K562 (cell line): ENCODE measurements around the gene KLHL22. TPM values are rescaled to one million over a fixed set of nuclear protein-coding genes. Genes with fewer than 3 reads are reported as not detected.

Experiments used
- CC2D1A ChIP-seq: fragments of 450-650 bp; IDR thresholded peaks from 2 replicates; pipeline ENCODE4 v1.6.1; 2017; ENCODE audit warnings: mild to moderate bottlenecking
- CEBPB ChIP-seq: fragments of 450-650 bp; IDR thresholded peaks from 2 replicates; pipeline ENCODE4 v1.6.1; 2016; ENCODE audit warnings: missing genetic modification characterization, missing compliant biosample characterization
- CREB3L1 ChIP-seq: fragments of 450-650 bp; IDR thresholded peaks from 2 replicates; pipeline ENCODE4 v1.6.1; 2014; ENCODE audit warnings: low read depth, mild to moderate bottlenecking, moderate library complexity, borderline replicate concordance
- HNRNPUL1 ChIP-seq: fragments of 200-400 bp; formaldehyde crosslinking; IDR thresholded peaks from 2 replicates; pipeline ENCODE4 v1.6.1; 2017; ENCODE audit warnings: low read length
- HOMEZ ChIP-seq: fragments of 250-450 bp; sonication (Bioruptor Pico); IDR thresholded peaks from 2 replicates; pipeline ENCODE4 v1.4.0; 2020; ENCODE audit warnings: mild to moderate bottlenecking, moderate library complexity
- IFI16 ChIP-seq: fragments of 250-450 bp; sonication (Bioruptor Pico); IDR thresholded peaks from 2 replicates; pipeline ENCODE4 v2.1.2; 2022; ENCODE audit warnings: mild to moderate bottlenecking, inconsistent platforms
- KLF1 ChIP-seq: fragments of 450-650 bp; IDR thresholded peaks from 2 replicates; pipeline ENCODE4 v1.6.1; 2016; ENCODE audit warnings: missing genetic modification characterization, missing compliant biosample characterization
- L3MBTL2 ChIP-seq: fragments of 450-650 bp; IDR thresholded peaks from 2 replicates; pipeline ENCODE4 v1.6.1; 2016; ENCODE audit warnings: mild to moderate bottlenecking, moderate library complexity
- MAZ ChIP-seq, 2 experiments: fragments of 450-650 bp in 1 of 2; sonication (generic) in 1 of 2; formaldehyde crosslinking; IDR thresholded peaks in 1 of 2; conservative IDR thresholded peaks in 1 of 2; 2 replicates each; pipeline versions ENCODE4 v1.4.0 to v1.5.0; 2020; ENCODE audit warnings: mild to moderate bottlenecking in 1 of 2, missing genetic modification reagents in 1 of 2
- MEF2A ChIP-seq: IDR thresholded peaks from 2 replicates; pipeline ENCODE4 v1.6.1; 2011; ENCODE audit warnings: low read depth, mild to moderate bottlenecking, low read length, moderate library complexity; ENCODE audit not compliant: control insufficient read depth
- NCOR1 ChIP-seq: fragments of 450-650 bp; IDR thresholded peaks from 2 replicates; pipeline ENCODE4 v1.6.1; 2016; ENCODE audit warnings: mild to moderate bottlenecking, moderate library complexity
- NR3C1 ChIP-seq: sonication (generic); formaldehyde crosslinking; IDR thresholded peaks from 2 replicates; pipeline ENCODE4 v1.8.1; 2022; ENCODE audit warnings: missing genetic modification reagents
- PPARD ChIP-seq: fragments of 250-450 bp; sonication (Bioruptor Pico); IDR thresholded peaks from 2 replicates; pipeline ENCODE4 v1.8.0; 2022; ENCODE audit warnings: inconsistent platforms, mild to moderate bottlenecking, moderate library complexity
- SMARCC2 ChIP-seq: fragments of 450-650 bp; IDR thresholded peaks from 2 replicates; pipeline ENCODE4 v1.6.1; 2017; ENCODE audit warnings: antibody characterized with exemption, moderate library complexity, mild to moderate bottlenecking, low read depth
- SPI1 ChIP-seq: IDR thresholded peaks from 2 replicates; pipeline ENCODE4 v1.6.1; 2011; ENCODE audit warnings: low read depth, low read length, control low read depth, borderline replicate concordance
- TEAD2 ChIP-seq: fragments of 450-650 bp; IDR thresholded peaks from 2 replicates; pipeline ENCODE4 v1.6.1; 2016; ENCODE audit warnings: missing genetic modification characterization, control low read depth, missing compliant biosample characterization
- TOE1 ChIP-seq, 2 experiments: fragments of 450-650 bp in 1 of 2; sonication (generic) in 1 of 2; formaldehyde crosslinking in 1 of 2; IDR thresholded peaks; 2 replicates each; pipeline versions ENCODE4 v1.7.1 to v1.8.0; 2016 to 2022; ENCODE audit warnings: borderline replicate concordance in 2 of 2, mild to moderate bottlenecking in 2 of 2, antibody characterized with exemption in 1 of 2, inconsistent platforms in 1 of 2, low read depth in 1 of 2, missing genetic modification reagents in 1 of 2, moderate library complexity in 1 of 2
- TRIM24 ChIP-seq, 2 experiments: fragments of 450-650 bp; IDR thresholded peaks; 2 replicates each; pipeline ENCODE4 v1.6.1; 2016
- TRIM28 ChIP-seq: fragments of 450-650 bp; IDR thresholded peaks from 2 replicates; pipeline ENCODE4 v1.6.1; 2017
- YBX1 ChIP-seq: fragments of 450-650 bp; IDR thresholded peaks from 2 replicates; pipeline ENCODE4 v1.7.1; 2016; ENCODE audit warnings: mild to moderate bottlenecking
- ZNF143 ChIP-seq: sonication (generic); formaldehyde crosslinking; IDR thresholded peaks from 2 replicates; pipeline ENCODE4 v1.9.0; 2022; ENCODE audit warnings: mild to moderate bottlenecking, missing genetic modification reagents
- ZNF197 ChIP-seq: fragments of 200-800 bp; sonication (Bioruptor generic); IDR thresholded peaks from 2 replicates; pipeline ENCODE4 v1.6.1; 2016; ENCODE audit warnings: low read depth, missing genetic modification characterization, missing compliant biosample characterization
- ZNF445 ChIP-seq: fragments of 250-450 bp; sonication (Bioruptor Pico); IDR thresholded peaks from 2 replicates; pipeline ENCODE4 v1.4.0; 2020; ENCODE audit warnings: low read depth, mild to moderate bottlenecking, moderate library complexity
- ZNF561 ChIP-seq: fragments of 450-650 bp; formaldehyde crosslinking; conservative IDR thresholded peaks from 2 replicates; pipeline ENCODE4 v1.4.0; 2020; ENCODE audit warnings: mild to moderate bottlenecking, moderate library complexity
- ZNF639 ChIP-seq, 2 experiments: fragments of 200-800 bp in 1 of 2; sonication (Bioruptor generic) in 1 of 2; sonication (generic) in 1 of 2; formaldehyde crosslinking in 1 of 2; IDR thresholded peaks in 1 of 2; conservative IDR thresholded peaks in 1 of 2; 2 replicates each; pipeline versions ENCODE4 v1.5.0 to v1.6.1; 2016 to 2020; ENCODE audit warnings: missing compliant biosample characterization in 1 of 2, missing genetic modification characterization in 1 of 2, missing genetic modification reagents in 1 of 2
- ZNF778 ChIP-seq: fragments of 450-650 bp; formaldehyde crosslinking; IDR thresholded peaks from 2 replicates; pipeline ENCODE4 v1.4.0; 2020; ENCODE audit warnings: mild to moderate bottlenecking, moderate library complexity
- ZZZ3 ChIP-seq: fragments of 450-650 bp; IDR thresholded peaks from 2 replicates; pipeline ENCODE4 v1.6.1; 2016; ENCODE audit warnings: antibody characterized with exemption, mild to moderate bottlenecking, moderate library complexity
- polyA plus RNA-seq, 8 experiments: library from polyadenylated mRNA; depleted of rRNA in 4 of 8; stranded (reverse) in 5 of 8; unstranded in 3 of 8; fragments of >200 nt; fragmentation: Nextera tagmentation in 2 of 8; fragmentation: Illumina TruSeq in 1 of 8; extraction: Ambion mirVana in 2 of 8; extraction: Trizol in 1 of 8; gene quantifications; 2 replicates each; pipeline versions ENCODE4 v1.2.1 to v1.2.3, GENCODE V29; 2011 to 2014; ENCODE audit warnings: inconsistent platforms in 1 of 8, missing spikeins in 1 of 8
- total RNA-seq, 7 experiments: library from RNA; depleted of rRNA in 6 of 7; stranded (reverse); fragments of >200 nt in 6 of 7; fragmentation: Illumina TruSeq in 2 of 7; extraction: Trizol in 2 of 7; gene quantifications; 2 replicates each; pipeline versions ENCODE4 v1.2.1 to v1.2.3, GENCODE V29; 2011 to 2021; ENCODE audit warnings: low replicate concordance in 1 of 7

Gene KLHL22
- total and polyA plus RNA-seq, 9 of the 15 experiments (the other 6 are each of a cell fraction or from before 2014, with no cell fraction given): 1.3 to 25.6 (median 15.2) TPM

GRCh38 chr22:20509344-20510047 lies 13.9 kb upstream of the KLHL22 start (continued):
- no peak for TF ChIP-seq CREB3L1
- TF ChIP-seq ZNF561 (CRISPR knock-in tag): no peak
- no peak for TF ChIP-seq ZZZ3
- TF ChIP-seq ZNF778 (CRISPR knock-in tag): no peak
- no peak for TF ChIP-seq TEAD2
- TF ChIP-seq SPI1: peak; percentile 98
- TF ChIP-seq TOE1 (IDR thresholded peaks at IDR 0.05; ENCODE audit: borderline replicate concordance): no peak
- no peak for TF ChIP-seq TOE1 (CRISPR knock-in tag; IDR thresholded peaks at IDR 0.05; ENCODE audit: borderline replicate concordance, low read depth)
- no peak for TF ChIP-seq NR3C1 (CRISPR knock-in tag)
- no peak for TF ChIP-seq CEBPB
- TF ChIP-seq NCOR1: no peak
- TF ChIP-seq MAZ (CRISPR knock-in tag; conservative IDR thresholded peaks at IDR 0.05 in 1 of 2, IDR thresholded peaks at IDR 0.05 in 1 of 2): no peak
- TF ChIP-seq ZNF143 (CRISPR knock-in tag): no peak
- no peak for TF ChIP-seq KLF1 (tag)
- no peak for TF ChIP-seq ZNF445
- TF ChIP-seq PPARD (CRISPR knock-in tag): no peak
- TF ChIP-seq YBX1: no peak
- no peak for TF ChIP-seq CC2D1A
- TF ChIP-seq IFI16 (CRISPR knock-in tag): no peak
- TF ChIP-seq HOMEZ: no peak
- no peak for TF ChIP-seq TRIM24 (IDR thresholded peaks at IDR 0.05)
- no peak for TF ChIP-seq ZNF197 (CRISPR knock-in tag)
- no peak for TF ChIP-seq ZNF639 (CRISPR knock-in tag; conservative IDR thresholded peaks at IDR 0.05 in 1 of 2, IDR thresholded peaks at IDR 0.05 in 1 of 2)
- TF ChIP-seq TRIM28: no peak
- TF ChIP-seq MEF2A: no peak
- no peak for TF ChIP-seq L3MBTL2
- TF ChIP-seq SMARCC2: no peak
- TF ChIP-seq HNRNPUL1: no peak
